ENCODE measurements around the gene MYRIP.
"Not testable (repeated sequence)": the region's sequence is repeated elsewhere in the genome, so short reads cannot be mapped to it uniquely, and the experiment has no call there.

Gene MYRIP

DNA sequence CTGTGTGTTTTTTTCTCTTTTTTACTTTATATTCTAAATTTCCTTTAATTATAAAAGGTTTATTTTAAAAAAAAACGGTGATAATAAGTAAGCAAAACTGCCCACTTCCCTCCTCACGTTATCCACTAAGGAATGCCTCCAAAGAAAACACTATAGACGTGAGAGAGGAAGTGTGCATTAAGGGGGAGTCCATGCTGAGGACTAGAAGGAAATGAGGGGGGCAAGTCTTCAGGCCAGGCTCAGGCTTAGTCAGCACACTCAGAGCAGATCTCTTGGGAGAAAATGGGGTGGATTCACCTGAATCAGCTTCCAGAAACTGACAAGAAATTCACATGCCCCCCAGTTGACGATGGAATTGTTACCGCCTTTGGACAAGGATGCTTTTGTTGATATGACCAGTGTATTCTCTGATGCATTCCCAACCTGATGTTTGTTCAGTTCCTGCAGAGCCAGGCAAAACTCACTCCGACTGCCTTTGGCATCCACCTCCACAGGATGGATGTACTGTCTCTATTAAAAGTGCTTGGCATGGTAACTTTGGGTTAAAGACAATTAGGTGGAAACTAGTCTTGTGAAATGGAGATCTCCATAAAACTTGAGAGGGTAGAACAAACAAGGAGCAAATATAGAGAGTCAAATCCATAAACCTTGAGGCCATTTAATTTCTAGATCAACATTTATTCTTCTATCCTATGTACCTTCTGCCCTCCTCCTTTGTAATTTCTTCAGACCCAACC, 167.8 kb downstream of the MYRIP start:
- no peak for DNase-seq

DNA sequence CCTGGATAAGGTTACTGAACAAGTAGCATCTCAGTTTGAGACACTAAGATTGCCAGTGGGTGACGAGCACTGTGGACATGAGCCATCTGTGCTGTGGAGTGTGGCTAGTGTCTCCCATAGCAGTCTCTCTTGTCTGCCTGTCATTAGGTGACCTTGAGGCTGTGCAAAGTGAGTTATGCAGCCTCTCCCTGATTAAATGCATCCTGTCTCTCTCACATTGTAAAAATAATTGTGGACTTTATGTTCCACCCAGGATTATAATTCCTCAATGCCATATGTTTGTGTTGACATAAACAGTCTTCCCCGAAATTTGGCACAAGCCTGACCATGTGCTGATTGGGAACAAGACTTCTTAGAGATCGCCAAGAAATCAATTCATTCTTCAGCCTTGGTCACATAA, 168.9 kb downstream of the MYRIP start:
- DNase-seq, result no peak

DNA sequence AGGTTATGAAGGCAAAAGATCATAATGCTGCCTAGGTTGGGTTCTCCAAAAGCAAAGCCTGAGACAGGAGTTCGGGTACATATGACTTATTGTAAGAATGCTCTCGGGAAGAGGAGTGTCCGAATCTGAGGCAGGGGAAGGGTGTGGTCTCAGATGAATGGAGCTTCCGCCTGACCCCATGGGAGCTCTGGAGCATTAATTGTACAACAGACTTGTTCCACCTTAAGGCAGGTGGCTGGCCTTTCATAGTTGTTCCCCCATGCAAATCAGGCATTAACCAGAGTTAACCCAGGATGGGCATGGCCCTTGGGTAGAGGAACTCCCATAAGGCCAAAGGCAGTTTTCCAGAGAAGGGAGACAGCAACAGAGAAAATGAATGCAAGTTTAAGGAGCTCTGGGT, 170.6 kb downstream of the MYRIP start:
- no peak for DNase-seq

DNA sequence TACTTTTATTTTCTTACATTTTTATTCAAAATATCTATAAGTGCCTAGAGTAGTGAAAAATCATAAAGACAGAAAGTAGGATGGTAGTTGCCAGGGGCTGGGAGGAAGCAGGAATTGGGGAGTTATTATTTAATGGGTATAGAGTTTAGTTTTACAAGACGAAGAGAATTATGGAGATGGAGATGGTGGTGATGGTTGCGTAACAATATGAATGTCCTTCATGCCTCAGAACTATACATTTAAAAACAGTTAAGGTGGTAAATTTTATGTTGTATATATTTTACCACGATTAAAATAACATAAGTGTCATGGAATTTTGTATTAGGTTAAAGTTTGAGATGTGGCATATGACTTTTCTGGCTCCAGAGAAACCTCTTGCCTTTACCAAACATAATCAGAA, 171.4 kb downstream of the MYRIP start:
- DNase-seq, result no peak

DNA sequence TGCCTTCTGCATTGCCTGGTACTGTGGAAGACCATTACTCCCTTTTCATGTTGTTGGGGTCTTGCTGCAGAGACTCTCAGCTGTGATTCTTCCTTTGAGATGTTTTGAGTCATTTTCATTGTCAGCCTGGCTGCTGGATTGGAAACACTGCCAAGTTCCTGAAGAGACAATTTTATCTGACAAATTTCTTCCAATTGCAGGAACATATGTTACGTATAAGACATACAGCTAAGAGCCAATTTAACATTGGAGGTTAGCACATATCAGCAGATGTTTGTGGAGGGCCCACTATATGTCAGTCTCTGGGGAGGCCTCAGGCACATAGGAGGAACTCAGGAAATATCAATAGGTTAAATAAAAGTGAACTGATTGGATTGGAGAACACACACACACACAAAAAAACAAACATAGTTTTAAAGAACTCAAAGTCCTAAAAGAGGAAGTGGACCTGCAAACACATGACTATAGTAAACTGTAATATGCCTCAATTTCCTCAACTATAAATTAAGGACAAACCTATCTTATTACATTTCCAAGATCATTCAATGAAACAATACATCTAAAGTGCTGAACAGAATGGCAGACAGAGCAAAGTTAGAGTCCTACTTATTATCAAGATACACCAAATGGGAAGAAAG, 172.3 kb downstream of the MYRIP start:
- DNase-seq, result no peak

DNA sequence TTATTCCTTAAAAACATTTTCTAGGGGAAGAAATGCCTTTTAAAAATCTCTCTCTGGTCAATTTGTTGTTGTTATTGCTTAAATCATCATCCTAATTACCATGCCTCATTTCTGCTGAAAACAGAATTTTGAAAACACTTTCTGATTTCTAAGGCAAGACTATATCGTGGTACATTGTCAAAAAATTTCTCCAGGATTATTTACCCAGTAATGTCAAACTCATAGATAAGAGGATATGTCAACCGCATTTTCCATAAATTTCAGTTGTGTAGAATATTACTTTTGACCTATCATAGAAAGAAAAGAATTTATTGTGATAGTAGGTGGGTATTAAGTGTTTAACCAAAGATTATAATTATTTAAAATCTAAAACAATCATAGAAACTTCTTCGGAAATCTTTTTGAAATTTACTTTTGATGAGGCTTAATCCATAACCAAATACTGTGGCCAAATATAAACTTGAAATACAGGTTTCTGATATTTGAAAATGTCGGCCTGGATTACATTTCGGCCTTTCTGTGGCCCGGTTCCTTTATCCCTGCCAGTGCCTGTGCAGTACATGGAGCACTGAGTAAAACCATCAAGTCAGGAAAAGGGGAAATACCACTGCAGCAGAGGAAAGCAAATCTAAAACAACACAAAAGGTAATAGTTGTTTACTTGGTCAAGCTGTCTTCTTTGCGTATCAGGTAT, 173.4 kb downstream of the MYRIP start:
- DNase-seq, result no peak

DNA sequence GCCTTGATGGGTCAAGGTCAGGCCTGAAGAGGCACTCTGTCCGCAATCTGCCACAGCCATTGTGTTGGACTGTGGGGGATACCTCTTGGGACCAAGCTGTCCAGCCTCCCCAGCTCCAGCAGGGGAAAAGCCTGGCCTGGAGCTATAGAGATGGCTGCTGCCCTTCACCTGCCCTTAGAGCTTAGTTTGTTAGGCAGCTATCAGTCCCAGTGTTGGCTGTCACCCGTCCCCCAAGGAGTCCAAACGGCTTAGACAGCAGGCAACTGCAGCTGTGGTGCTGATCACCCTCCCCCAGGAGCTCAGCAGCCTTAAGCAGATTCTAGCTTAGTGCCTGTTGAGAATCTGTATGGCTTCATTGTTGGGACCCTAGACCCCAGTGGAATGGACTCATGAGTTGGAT, 180.3 kb downstream of the MYRIP start:
- DNase-seq, result no peak

DNA sequence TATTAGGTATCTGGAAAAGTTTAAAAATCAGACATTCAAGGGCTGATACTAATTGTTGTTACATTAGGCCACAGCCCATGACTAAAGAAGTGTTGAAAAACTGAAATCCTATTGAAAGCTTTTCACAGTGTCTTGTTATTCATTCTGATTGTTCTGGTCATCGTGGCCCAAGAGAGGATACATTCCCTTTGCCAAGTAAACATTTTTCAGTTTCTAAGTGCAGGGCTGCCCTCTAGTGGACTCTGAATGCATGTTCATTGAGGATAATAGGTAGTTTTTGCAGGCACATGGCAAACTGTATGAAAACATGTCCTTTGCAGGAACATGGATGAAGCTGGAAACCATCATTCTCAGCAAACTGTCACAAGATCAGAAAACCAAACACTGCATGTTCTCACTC, 181.1 kb downstream of the MYRIP start:
- DNase-seq, result no peak

DNA sequence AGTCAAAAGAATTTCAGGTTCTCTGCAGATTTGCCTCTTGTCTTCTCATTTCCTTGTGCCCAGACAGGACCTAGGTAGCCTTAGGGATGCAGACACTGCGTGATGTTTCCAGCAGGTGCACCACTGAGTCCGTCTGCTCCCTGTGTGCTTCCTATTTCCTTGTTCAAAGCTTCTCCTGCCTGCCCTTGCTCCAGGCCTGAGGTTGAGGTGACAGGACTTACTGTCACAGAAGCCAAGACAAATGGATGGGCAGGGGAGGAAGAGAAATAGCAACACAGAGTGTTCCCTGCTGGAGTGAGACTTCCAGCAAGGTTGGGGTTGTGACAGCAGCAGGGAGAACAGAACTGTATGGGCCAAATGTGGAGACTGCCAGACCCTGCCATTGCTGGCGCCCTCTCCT, 199.4 kb downstream of the MYRIP start:
- DNase-seq, result no peak

DNA sequence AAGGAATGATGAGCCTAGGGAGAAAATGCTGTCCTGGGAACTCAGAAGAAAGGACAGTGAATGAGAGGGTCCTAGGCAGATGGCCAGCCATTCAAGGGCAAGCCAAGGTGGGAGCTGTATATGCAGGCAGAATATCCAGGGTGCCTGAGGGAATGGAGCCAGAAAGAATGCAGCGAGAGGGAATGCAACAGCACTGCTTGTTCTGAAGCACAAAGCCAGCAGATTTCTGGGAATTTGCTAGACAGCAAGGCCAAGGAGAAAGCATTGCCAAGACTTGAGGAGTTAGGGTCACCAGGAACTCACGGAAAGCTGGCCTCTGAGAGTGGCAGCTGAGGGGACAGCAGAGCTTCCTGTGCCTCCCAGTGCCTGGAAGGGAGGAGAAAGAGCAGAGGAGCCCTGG, 200.6 kb downstream of the MYRIP start:
- DNase-seq, result no peak

DNA sequence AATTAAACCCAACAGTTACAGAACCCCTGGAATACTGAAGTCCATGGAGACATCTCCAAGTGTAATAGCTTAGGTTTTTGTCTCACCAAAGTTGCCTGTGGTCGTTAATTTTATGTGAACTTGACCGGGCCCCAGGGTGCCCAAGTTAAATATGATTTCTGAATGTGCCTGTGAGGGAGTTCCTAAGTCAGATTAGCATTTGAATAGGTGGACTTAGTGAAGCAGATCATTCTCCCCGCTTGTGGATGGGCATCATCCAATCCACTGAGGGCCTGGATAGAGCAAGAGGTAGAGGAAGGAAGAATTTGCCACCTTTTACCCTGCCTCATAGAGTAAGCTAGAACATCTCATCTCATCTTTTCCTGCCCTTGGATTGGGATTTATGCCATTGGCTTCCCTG, 203.0 kb downstream of the MYRIP start:
- DNase-seq, result no peak

DNA sequence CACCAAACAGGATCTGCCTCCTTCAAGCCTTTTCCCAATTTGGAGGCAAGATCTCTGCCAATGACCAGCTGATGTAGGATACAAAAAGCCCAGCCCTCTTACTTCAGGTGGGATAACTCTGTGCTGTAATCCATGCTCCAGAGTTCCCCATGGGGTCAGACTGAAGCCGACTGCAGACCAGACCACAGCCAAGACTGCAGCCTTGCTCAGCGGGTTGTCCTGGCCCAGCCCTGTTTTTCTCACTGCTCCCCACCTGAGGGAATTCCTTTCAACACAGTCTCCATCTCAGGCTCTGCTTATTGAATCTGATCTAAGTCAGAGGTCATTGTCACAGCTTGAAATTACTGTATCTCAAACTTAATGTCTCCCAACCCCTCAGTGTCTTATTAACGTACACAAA, 207.0 kb downstream of the MYRIP start:
- DNase-seq, result no peak

DNA sequence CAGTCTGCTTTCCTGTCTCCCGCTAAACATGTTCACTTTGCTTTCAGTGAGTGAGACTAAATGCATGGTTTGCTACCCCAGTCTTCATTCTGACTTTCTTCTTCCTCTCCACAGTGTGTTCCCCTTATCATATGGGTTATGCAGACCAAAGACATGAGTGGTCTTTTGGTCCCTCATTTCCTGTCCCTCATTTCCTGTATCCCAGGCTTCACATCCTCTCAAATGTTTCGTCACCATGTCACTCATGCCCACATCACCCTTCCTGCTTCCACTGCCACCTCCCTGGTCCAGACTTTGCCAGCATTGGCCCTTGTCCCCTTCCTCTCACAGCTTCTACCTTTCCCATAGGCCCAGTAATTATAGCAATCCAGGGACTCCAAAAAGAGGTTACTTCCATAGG, 209.0 kb downstream of the MYRIP start:
- no peak for DNase-seq

DNA sequence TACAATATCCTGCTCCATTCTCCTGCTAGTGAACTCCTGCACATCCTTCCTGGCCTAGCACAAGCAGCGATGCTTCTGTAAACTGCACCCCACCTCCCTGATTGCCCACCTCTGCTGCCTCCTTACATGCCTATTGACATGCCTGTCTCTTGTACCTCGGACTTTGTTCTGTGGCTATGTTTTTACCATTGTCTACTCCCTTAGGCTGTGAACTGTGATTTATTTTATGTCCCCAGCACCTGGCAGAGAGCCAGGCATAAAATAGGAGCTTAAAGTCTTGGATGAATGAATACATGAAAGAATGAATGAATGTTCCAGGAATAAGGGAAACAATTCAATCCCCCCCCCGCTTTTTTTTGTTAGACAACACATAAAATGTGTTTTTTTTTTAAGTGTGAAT, 210.0 kb downstream of the MYRIP start:
- no peak for DNase-seq

DNA sequence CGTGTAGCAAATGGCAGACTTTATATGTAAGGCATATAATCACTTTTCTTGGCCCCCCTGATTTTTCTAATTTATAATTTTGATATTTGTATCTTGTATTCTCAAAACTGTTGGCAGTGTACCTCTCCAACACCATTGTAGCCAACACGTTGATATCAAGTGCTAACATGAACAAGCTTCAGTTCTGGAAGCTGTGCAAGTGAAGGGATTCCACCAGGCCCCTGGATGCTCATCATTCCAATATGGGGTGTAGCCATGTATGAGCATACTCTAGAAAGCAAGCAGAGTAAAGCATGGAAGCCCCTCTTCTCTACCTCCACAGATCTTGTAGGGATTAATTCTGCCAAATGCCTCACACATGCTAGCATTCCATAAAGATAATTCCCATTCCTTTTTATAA, 211.3 kb downstream of the MYRIP start:
- no peak for DNase-seq

DNA sequence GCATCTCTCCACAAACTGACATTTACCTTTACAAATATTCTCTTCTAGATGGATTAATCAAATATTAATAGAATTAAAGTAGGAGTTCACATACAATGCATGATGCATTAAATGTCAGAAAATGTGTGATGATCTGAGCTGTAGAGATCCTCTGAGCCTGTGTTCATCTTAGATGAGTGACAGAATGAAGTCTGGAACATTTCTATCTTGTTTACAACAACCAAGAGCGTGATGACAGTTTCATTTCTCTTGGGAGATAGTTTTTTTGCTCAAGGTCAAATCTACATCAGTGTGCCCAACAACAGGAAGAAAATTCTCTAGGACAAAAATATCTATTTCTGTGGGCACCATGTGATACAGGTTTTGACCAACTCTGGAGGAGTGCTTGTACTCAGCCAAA, 211.9 kb downstream of the MYRIP start:
- DNase-seq, result no peak

DNA sequence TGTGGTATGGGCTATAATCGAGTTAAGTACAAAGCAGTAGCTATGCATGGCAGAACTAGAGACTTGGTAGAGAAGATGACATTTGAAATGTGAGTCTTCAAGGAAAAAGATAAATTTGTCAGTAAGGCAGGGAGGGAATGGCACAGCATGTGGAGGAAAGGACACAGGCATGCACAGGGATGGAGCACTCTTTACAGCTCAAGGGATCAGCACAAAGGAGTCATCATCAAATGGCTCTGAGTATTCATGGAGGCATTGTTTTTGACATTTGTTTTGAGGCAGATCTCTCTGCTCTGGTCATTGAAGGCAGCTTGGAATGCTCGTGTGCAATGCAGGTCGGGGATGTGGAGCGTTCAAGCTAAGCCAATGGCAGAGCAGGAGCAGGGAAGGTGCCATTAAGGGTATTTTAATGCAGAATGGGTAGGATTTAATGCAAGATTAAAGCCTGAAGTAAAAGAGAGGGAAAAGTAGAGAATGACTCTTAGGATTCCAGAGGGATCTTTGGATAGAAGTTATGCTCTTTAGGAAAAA, 213.0 kb downstream of the MYRIP start:
- DNase-seq, result no peak

DNA sequence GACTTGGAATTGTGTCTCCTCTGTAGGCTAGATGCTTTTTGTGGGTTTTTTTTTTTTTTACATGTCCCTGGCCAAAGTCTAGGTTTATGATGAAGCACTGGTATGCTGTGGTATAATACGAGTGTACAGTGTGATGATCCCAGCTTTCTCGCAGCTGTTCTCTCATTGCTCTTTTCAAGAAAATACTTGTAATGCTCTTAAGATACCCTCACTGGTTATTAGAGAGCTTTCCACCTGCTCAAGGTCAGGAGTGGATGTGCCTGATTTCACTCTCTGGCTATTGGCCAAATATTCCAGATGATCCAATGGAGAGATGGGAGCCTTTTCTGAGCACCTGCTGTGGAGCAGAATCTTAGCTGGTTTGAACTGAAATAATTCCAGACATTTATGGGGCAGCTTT, 215.1 kb downstream of the MYRIP start:
- no peak for DNase-seq

DNA sequence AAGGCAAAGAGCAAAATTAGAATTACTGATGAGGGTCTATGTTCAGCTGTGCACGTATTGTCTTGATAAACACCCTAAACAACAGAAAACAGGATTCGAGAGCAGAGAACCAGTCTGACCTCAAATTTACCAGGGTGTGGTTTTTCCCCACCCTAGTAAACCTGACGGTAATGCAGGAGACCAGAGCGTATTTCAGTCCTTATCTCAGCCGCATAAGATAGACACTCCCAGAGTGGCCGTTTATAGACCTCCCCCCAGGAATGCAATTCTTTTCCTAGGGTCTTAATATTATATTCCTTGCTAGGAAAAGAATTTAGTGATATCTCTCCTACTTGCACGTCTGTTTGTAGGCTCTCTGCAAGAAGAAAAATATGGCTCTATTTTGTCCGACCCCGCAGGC, 216.5 kb downstream of the MYRIP start:
- DNase-seq, result not testable (repeated sequence)

DNA sequence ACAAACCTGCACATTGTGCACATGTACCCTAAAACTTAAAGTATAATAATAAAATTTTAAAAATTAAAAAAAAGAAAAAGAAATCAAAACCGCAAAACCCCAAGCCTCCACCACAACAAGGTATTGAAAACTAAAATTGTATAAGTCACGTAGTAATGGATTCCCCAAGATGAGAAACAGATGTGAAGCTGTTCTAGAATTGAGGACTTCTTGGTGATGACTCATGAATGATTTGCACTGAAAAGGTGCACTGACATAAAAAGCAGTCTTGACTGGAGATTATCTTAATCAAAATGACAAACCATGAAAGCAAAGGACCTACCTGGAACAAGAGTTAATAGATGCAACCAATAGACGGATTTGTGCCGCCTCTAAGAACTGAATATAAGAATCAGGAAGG, 225.8 kb downstream of the MYRIP start:
- DNase-seq, result no peak

DNA sequence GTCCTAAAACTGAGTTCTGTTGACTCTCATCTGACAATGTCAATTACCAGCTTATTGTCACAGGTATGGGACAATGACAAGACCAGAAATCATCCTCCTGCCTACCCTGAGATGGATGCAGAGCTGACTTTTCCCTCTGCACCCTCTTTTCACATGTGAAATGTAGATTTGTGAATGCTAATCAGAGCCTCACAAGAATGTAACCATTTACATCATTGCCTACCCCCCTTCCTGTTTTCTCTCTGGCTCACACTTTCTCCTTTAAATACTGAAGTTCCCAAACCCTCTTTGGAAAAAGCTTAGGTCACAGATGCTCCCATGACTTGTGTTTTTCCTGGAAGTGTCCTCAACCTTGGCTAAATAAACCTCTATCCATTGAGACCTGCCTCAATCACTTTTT, 228.2 kb downstream of the MYRIP start:
- DNase-seq, result no peak

DNA sequence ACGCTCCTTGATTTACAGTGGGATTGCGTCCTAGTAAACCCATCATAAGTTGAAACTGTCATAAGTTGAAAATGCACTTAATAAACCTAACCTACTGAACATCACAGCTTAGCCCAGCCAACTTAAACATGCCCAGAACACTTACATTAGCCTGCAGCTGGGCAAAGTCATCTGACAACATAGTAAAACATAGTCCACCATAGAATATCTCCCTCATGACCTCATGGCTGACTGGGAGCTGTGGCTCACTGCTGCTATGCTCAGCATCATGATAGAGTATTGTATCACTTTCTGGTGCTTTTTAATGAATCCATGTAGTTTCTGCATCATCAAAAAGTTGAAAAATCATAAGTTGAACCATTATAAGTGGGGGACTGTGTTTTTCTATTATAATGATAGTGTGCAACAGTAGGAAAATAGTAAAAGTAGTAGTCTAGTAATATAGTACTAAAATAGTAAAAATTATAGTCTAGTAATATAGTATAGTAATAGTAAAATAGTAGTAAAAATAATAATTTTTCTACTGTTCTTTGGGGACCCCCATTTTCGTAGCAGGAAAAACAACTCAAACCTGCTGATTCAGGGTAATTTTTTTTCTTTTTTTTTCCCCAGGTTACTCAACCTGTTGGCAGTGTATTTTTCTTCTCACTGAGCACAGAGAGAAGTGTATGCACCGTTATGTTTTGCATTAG, 233.5 kb downstream of the MYRIP start:
- no peak for DNase-seq

DNA sequence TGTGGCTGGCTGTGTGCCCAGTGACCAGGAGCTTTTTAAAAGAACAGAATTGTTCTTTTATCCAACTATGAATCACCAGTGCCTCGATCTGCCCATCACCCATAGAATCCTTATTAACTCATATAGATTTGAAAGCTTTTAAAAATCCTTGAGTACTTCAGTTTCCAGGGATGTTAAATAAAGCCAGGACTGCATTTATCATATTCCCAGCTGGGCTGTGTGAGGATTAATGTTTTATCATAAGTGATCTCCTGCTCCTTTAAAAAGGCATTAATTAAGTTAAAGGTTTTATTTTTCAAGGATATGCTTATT, 234.0 kb downstream of the MYRIP start:
- DNase-seq, result no peak

DNA sequence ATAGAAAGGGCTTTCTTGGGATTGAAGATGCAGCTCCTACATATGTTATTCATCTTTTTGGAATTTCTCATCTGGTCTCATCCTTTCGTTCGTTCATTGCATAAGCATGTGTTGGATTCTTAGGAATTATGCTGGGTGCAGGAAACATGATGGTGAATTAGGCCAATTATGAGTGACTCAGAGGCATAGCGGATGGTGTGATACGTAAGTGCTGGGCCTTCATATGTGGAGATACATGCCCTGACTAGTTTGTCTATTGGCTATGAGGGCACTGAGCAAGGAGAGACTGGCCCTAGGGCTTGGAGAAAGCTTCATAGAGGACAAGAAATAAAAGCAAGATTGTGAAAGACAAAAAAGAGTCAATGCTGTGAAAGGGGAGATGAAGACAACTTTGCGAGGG, 235.1 kb downstream of the MYRIP start:
- no peak for DNase-seq
